Measurements from ENCODE around the gene EID3. TPM values are rescaled to one million over a fixed set of nuclear protein-coding genes. Genes with fewer than 3 reads are reported as not detected.
A peak's percentile ranks its signal among the peaks of the same experiment; 100 is the strongest.

The EID3 gene
- total and polyA plus RNA-seq, 4 donors, result 0.17 to 6.4 (median 1.2) TPM

GRCh38 chr12:104286516-104287482 lies 16.7 kb upstream of the EID3 start (continued):
- TF ChIP-seq, protein P1, sequence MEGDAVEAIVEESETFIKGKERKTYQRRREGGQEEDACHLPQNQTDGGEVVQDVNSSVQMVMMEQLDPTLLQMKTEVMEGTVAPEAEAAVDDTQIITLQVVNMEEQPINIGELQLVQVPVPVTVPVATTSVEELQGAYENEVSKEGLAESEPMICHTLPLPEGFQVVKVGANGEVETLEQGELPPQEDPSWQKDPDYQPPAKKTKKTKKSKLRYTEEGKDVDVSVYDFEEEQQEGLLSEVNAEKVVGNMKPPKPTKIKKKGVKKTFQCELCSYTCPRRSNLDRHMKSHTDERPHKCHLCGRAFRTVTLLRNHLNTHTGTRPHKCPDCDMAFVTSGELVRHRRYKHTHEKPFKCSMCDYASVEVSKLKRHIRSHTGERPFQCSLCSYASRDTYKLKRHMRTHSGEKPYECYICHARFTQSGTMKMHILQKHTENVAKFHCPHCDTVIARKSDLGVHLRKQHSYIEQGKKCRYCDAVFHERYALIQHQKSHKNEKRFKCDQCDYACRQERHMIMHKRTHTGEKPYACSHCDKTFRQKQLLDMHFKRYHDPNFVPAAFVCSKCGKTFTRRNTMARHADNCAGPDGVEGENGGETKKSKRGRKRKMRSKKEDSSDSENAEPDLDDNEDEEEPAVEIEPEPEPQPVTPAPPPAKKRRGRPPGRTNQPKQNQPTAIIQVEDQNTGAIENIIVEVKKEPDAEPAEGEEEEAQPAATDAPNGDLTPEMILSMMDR (IDR thresholded peaks at IDR 0.05; ENCODE audit: low read depth, low read length, missing input control), result no peak
- TF ChIP-seq HNF4G (IDR thresholded peaks at IDR 0.05) (no peak), ZBTB33 (IDR thresholded peaks at IDR 0.05) (peak; percentile 61)
- TF ChIP-seq, protein P2, sequence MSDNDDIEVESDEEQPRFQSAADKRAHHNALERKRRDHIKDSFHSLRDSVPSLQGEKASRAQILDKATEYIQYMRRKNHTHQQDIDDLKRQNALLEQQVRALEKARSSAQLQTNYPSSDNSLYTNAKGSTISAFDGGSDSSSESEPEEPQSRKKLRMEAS (IDR thresholded peaks at IDR 0.05), result peak; percentile 92

DNA sequence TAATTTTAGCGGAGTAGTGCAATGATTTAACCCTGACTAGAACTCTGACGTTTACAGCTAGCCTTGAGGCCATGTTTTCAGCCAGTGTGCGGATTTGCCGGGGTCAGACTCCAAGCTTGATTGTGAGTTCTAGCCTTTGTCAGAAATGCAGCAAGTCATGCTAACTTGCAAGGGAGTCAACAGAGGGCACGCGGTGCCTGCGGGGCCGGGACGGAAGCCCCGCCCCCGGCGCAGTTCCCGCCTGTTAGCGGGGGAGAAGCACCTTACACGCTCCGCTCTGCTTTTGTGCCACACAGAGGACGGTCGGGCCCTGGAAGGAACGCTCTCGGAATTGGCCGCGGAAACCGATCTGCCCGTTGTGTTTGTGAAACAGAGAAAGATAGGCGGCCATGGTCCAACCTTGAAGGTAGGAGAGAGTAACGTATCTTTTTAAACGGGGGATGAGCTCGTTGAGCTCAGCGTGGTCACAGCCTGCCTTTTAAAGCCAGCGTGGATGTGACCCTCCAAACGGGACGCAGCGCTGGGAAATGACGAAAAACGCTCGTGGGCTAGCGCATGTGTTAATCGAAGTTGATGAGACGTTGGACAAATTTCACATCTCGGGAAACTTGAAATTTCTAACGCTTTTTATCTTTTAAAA lies 14.8 kb upstream of the EID3 start:
- TF ChIP-seq YY1 (IDR thresholded peaks at IDR 0.05), result peak; percentile 78
- TF ChIP-seq FOXA2 (IDR thresholded peaks at IDR 0.05), result peak; percentile 66
- peak in 1 of 2 donors; percentile 49 for TF ChIP-seq GABPA (IDR thresholded peaks at IDR 0.05 in 1 of 2, conservative IDR thresholded peaks at IDR 0.05 in 1 of 2)
- TF ChIP-seq, protein P1 (IDR thresholded peaks at IDR 0.05; ENCODE audit: low read depth, low read length, missing input control), result no peak
- TF ChIP-seq TAF1 (conservative IDR thresholded peaks at IDR 0.05), result peak; percentile 96
- TF ChIP-seq SP1 (IDR thresholded peaks at IDR 0.05), result peak; percentile 83
- peak; percentile 73 to 85 for TF ChIP-seq RXRA (IDR thresholded peaks at IDR 0.05)
- TF ChIP-seq JUND (IDR thresholded peaks at IDR 0.05), result peak; percentile 40 to 55
- peak; percentile 80 for TF ChIP-seq FOXA1 (IDR thresholded peaks at IDR 0.05)
- peak; percentile 40 for TF ChIP-seq ZBTB33 (IDR thresholded peaks at IDR 0.05)
- TF ChIP-seq REST (IDR thresholded peaks at IDR 0.05), result peak; percentile 69
- TF ChIP-seq RAD21 (IDR thresholded peaks at IDR 0.05), result peak; percentile 28 to 40
- no peak for TF ChIP-seq HNF4G (IDR thresholded peaks at IDR 0.05)
- TF ChIP-seq, protein P2 (IDR thresholded peaks at IDR 0.05), result peak; percentile 98
- TF ChIP-seq NR2F2 (IDR thresholded peaks at IDR 0.05), result peak; percentile 62
- TF ChIP-seq HNF4A (conservative IDR thresholded peaks at IDR 0.05), result peak; percentile 69 to 71
- TF ChIP-seq EGR1 (IDR thresholded peaks at IDR 0.05; ENCODE audit: low read depth in 2 of 2), result peak; percentile 54 to 76
- no peak for TF ChIP-seq ATF3 (IDR thresholded peaks at IDR 0.05)
- H3K9ac ChIP-seq (ENCODE audit: low read depth in 1 of 2, low read length in 2 of 2), result peak overlapping the region; percentile 57 to 95
- H3K4me3 ChIP-seq (ENCODE audit: low read depth in 1 of 3, low read length in 3 of 3), result peak overlapping the region; percentile 72 to 86 (median 82)
- under 1% methylated on average over 41 of the region's 41 CpGs for WGBS
- H3K27ac ChIP-seq (ENCODE audit: low read depth in 1 of 2, low read length in 2 of 2), result peak overlapping the region; percentile 92 to 96
- no peaks in the 10 kb centered on the region for H3K27me3 ChIP-seq (ENCODE audit: control insufficient read depth in 4 of 4, insufficient read depth in 4 of 4, low read length in 3 of 4)
- H3K9me3 ChIP-seq (ENCODE audit: control insufficient read depth in 4 of 4, low read length in 3 of 4), result no peaks in the 10 kb centered on the region
- peaks cover 6 to 15% (median 10%) of the 10 kb centered on the region in 4 donors for H3K36me3 ChIP-seq (ENCODE audit: control insufficient read depth in 4 of 4, insufficient read depth in 3 of 4, low read depth in 1 of 4, low read length in 3 of 4)
- peaks cover 3 to 27% (median 11%) of the 10 kb centered on the region in 4 donors for H3K4me1 ChIP-seq (ENCODE audit: control insufficient read depth in 4 of 4, insufficient read depth in 4 of 4, low read length in 3 of 4)
- DNase-seq (ENCODE audit: low spot score), result peak; percentile 84

Data from liver (tissue), 9 donors.